Upper lobe of right lung (tissue), 1 donor: ENCODE data around the gene CD109. TPM values are rescaled to one million over a fixed set of nuclear protein-coding genes. Genes with fewer than 3 reads are reported as not detected.
"Not testable (repeated sequence)": the region's sequence is repeated elsewhere in the genome, so short reads cannot be mapped to it uniquely, and the experiment has no call there.

Source experiments
- ATAC-seq: fragments of 200-7000 bp; cut with Tn5 transposase; one replicate; pipeline ENCODE4 v1.9.1; 2020; ENCODE audit warnings: mild to moderate bottlenecking, moderate library complexity
- DNase-seq: peaks from one replicate; pipeline ENCODE4 v3.0.0-alpha.2; 2020
- H3K27ac ChIP-seq: fragments of 200-600 bp; one replicate; pipeline ENCODE4 v1.8.0; 2022
- H3K27me3 ChIP-seq: fragments of 200-600 bp; one replicate; pipeline ENCODE4 v1.8.0; 2022; ENCODE audit warnings: mild to moderate bottlenecking
- H3K36me3 ChIP-seq: fragments of 200-600 bp; one replicate; pipeline ENCODE4 v1.8.0; 2022
- H3K4me1 ChIP-seq: fragments of 200-600 bp; one replicate; pipeline ENCODE4 v1.8.0; 2022
- H3K4me3 ChIP-seq: fragments of 200-600 bp; one replicate; pipeline ENCODE4 v1.8.0; 2022; ENCODE audit warnings: mild to moderate bottlenecking
- H3K9me3 ChIP-seq: fragments of 200-600 bp; one replicate; pipeline ENCODE4 v1.8.0; 2022
- intact Hi-C: fragments of 100-400 bp; cut with DNase I; formaldehyde crosslinking; loops from one replicate; pipeline ENCODE4 v1.11.0; 2022
- total RNA-seq: library from RNA; stranded (reverse); fragmentation: NEBNext Ultra II Directional; extraction: Animal tissue kit (Norgen Biotek cat#: 25700); gene quantifications from one replicate; pipeline ENCODE4 v1.2.1, GENCODE V29; 2021
- TF ChIP-seq, protein P1 (sequence below): fragments of 200-600 bp; IDR thresholded peaks from one replicate; pipeline ENCODE4 v1.8.0; 2022; ENCODE audit warnings: antibody characterized with exemption
- donor health status: DM: no; HTN: yes; CAD: no; lungs with severe emphysema.

The CD109 gene
- total RNA-seq, 1 donor from 2014 or later = 22.1 TPM

DNA sequence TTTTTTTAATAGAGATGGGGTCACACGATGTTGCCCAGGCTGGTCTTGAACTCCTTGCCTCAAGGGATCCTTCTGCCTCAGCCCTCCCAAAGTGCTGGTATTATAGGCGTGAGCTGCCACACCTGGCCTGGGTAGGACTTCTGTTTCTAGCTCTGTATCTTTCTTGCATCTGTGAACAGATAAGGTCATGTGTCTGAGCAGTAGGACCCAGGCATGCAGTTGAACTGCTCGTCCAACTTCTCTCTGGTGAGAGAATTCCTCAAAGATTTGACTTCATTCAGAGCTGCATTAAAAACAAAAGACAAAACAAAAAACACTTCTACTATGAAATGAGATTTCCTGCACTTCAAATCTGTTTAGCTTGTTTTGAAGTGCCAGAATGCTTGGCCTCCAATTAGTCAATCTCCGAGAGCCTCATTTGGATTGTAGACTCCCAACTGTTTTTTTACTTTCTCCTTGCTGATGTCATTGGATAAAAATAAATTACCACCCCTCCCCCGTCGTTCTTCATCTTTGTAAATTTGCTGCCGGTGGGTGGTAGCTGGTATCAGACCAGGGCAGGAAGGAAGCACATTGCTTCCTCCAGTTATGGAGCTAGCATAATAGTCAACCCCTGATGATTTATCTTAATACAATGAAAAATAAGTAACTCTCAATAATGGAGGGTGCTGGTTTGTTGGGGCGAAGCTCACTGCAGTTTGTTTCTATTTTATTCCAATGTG is 17.6 kb downstream of the CD109 start:
- H3K27me3 ChIP-seq = no peaks in the 10 kb centered on the region
- DNase-seq = no peak
- intact Hi-C loops = no loop called here
- H3K4me3 ChIP-seq = no peak overlapping the region
- peak; percentile 64 for ATAC-seq
- no peaks in the 10 kb centered on the region for H3K36me3 ChIP-seq
- H3K9me3 ChIP-seq = no peaks in the 10 kb centered on the region
- peaks cover 6% of the 10 kb centered on the region for H3K4me1 ChIP-seq
- TF ChIP-seq, protein P1, sequence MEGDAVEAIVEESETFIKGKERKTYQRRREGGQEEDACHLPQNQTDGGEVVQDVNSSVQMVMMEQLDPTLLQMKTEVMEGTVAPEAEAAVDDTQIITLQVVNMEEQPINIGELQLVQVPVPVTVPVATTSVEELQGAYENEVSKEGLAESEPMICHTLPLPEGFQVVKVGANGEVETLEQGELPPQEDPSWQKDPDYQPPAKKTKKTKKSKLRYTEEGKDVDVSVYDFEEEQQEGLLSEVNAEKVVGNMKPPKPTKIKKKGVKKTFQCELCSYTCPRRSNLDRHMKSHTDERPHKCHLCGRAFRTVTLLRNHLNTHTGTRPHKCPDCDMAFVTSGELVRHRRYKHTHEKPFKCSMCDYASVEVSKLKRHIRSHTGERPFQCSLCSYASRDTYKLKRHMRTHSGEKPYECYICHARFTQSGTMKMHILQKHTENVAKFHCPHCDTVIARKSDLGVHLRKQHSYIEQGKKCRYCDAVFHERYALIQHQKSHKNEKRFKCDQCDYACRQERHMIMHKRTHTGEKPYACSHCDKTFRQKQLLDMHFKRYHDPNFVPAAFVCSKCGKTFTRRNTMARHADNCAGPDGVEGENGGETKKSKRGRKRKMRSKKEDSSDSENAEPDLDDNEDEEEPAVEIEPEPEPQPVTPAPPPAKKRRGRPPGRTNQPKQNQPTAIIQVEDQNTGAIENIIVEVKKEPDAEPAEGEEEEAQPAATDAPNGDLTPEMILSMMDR = no peak
- H3K27ac ChIP-seq = peak overlapping the region; percentile 51

DNA sequence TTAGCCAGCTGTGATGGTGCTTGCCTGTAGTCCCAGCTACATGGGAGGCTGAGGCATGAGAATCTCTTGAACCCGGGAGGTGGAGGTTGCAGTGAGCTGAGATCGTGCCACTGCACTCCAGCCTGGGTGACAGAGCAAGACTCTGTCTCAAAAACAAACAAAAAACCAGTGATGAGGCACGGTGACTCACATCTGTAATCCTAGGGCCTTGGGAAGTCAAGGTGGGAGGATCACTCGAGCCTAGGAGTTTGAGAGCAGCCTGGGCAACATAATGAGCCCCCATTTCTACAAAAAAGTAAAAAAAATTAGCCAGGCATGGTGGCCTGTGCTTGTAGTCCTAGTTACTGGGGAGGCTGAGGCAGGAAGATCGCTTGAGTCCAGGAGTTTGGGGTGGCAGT is 19.1 kb downstream of the CD109 start:
- H3K4me3 ChIP-seq, DNase-seq, ATAC-seq, H3K27ac ChIP-seq, intact Hi-C loops, H3K4me1 ChIP-seq, H3K9me3 ChIP-seq, H3K27me3 ChIP-seq, H3K36me3 ChIP-seq: not testable (repeated sequence)

DNA sequence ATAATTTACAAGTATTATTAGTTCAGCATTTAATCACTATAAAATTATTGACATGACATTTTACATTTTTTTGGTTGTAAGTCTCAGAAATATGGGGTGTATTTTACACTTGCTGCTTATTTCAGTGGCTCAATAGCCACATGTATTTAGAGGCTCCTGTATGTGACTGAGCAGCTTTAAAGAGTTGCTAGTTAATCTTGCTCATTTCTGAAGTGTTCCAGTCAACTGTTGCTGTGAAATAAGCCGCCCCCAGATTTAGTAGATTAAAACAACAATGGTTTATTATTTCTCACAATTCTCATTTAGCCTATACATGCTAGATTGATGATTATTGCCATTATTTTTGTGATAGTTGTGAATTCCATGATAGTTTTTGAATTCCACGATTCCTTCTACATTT is 23.0 kb downstream of the CD109 start:
- TF ChIP-seq, protein P1 = no peak
- Histone ChIP-seq H3K27me3 (no peaks in the 10 kb centered on the region), H3K4me1 (peaks cover 11% of the 10 kb centered on the region), H3K27ac (no peak overlapping the region), H3K9me3 (no peaks in the 10 kb centered on the region), H3K36me3 (no peaks in the 10 kb centered on the region), H3K4me3 (no peak overlapping the region)
- intact Hi-C loops = no loop called here
- ATAC-seq (no peak), DNase-seq (no peak)

DNA sequence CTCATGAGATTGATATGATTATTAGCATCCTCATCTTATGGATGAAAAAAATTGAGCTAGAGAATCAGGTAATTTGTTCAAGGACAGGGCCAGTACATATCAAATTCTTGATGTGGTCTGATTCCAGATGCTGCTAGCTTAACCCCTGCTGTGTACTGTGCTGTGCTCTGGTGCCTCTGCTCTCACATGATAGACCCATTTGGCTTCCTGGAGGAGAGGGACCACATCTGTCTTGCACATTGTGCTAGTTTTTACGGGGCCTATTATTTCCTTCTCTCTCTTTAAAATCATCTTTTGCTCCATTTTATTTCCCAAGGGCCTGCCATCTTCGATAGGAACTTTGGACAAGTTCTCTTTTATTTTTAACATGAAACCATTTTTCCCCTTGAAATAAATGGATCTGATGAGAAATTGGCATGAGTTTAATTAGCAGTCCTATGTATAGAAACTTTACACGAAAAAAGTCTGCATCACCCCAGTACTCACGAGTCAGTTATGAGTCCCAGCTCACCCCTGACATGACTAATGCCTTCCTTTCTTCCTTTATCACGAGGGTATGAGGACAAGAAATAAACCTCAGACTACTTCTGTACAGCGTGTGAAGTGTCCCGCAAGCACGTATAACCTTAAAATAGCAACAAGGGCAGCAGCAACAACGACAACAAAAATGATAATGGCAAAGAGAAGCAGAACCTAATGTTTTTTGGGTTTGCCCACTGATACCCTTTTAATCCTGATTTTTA is 26.5 kb downstream of the CD109 start:
- H3K9me3 ChIP-seq = no peaks in the 10 kb centered on the region
- no peak for DNase-seq
- H3K27me3 ChIP-seq = no peaks in the 10 kb centered on the region
- no peak overlapping the region for H3K27ac ChIP-seq
- intact Hi-C loops = no loop called here
- no peak overlapping the region for H3K4me3 ChIP-seq
- TF ChIP-seq, protein P1 = no peak
- peak; percentile 81 for ATAC-seq
- H3K4me1 ChIP-seq = peaks cover 5% of the 10 kb centered on the region
- H3K36me3 ChIP-seq = no peaks in the 10 kb centered on the region

DNA sequence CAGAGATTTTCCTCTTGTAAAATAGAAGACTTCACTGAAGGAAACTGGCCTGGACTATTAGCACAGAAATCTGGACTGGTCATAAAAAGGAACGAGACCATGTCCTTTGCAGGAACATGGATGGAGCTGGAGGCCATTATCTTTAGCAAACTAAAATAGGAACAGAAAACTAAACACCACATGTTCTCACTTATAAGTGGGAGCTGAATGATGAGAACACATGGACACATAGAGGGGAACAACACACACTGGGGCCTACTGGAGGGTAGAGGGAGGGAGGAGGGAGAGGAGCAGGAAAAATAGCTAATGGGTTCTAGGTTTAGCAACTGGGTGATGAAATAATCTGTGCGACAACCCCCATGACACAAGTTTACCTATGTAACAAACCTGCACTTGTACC is 27.5 kb downstream of the CD109 start:
- DNase-seq, H3K36me3 ChIP-seq, H3K27me3 ChIP-seq, H3K4me1 ChIP-seq, ATAC-seq, intact Hi-C loops, H3K27ac ChIP-seq, H3K4me3 ChIP-seq, H3K9me3 ChIP-seq: not testable (repeated sequence)

DNA sequence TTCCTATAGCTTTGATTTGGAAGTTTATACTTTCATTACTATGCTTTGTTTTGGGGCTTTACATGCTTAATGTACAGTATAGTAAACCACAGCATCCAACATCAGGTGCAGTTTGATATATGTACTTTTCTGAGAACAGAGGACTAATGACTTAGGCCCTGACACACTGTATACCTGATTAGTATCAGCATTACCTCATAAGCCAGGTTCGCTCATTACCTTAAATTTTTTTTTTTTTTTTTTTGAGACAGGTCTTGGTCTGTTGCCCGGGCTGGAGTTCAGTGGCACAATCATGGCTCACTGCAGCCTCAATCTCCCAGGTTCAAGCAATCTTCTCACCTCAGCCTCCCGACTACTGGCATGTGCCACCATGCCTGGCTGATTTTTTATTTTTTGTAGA is 28.4 kb downstream of the CD109 start:
- ATAC-seq (no peak), DNase-seq (no peak)
- intact Hi-C loops = no loop called here
- H3K27ac ChIP-seq = no peak overlapping the region
- no peak overlapping the region for H3K4me3 ChIP-seq
- H3K4me1 ChIP-seq = peaks cover 5% of the 10 kb centered on the region
- H3K27me3 ChIP-seq = no peaks in the 10 kb centered on the region
- H3K36me3 ChIP-seq = no peaks in the 10 kb centered on the region
- TF ChIP-seq, protein P1 = no peak
- no peaks in the 10 kb centered on the region for H3K9me3 ChIP-seq

DNA sequence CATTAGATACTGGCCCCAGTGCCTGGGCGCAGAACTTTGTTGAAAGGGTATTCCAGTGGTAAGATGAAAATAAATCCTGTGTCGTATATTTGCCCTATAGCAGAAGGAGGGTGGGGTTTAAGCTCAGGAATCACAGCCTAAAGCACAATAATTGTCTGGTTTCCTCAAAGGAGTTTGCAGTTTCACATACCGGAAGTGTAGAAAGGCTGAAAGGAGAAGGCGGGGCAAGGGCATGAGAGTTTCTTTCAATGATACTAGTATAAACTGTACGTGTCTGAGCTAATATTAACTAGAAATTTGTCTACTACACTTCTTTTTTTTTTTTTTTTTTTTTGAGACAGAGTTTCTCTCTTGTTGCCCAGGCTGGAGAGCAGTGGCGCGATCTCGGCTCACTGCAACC is 29.2 kb downstream of the CD109 start:
- H3K27me3 ChIP-seq, H3K4me3 ChIP-seq: not testable (repeated sequence)

More for the DNA sequence above, 29.2 kb downstream of the CD109 start:
- H3K36me3 ChIP-seq, DNase-seq, intact Hi-C loops, H3K4me1 ChIP-seq, H3K9me3 ChIP-seq, H3K27ac ChIP-seq: not testable (repeated sequence)
- peak; percentile 92 for ATAC-seq
